Astrocyte of the spinal cord (primary cell): ENCODE results near the gene MYBL2.
A peak's percentile ranks its signal among the peaks of the same experiment; 100 is the strongest.
"Not testable (repeated sequence)": the region's sequence is repeated elsewhere in the genome, so short reads cannot be mapped to it uniquely, and the experiment has no call there.

Experiments
- DNase-seq: peaks from one replicate; pipeline ENCODE4 v3.0.0; 2011; ENCODE audit warnings: low read depth, low spot score
- H3K4me3 ChIP-seq: 2 replicates; pipeline ENCODE4 v1.5.1; 2011; ENCODE audit warnings: low read depth, mild to moderate bottlenecking, low read length, moderate library complexity
- in situ Hi-C: cut with HindIII; loops from 2 replicates; pipeline ENCODE4 v1.10.0; 2017; ENCODE audit warnings: low sequenced_read_pairs
- TF ChIP-seq, protein P1 (sequence below): IDR thresholded peaks from 2 replicates; pipeline ENCODE4 v1.5.1; 2012; ENCODE audit warnings: low read depth, mild to moderate bottlenecking, low read length, inconsistent platforms

Gene MYBL2

GRCh38 chr20:43751167-43752050, 84.5 kb downstream of the MYBL2 start:
- DNase-seq: peak; percentile 93
- in situ Hi-C loops: no loop called here
- H3K4me3 ChIP-seq: no peak overlapping the region

DNA sequence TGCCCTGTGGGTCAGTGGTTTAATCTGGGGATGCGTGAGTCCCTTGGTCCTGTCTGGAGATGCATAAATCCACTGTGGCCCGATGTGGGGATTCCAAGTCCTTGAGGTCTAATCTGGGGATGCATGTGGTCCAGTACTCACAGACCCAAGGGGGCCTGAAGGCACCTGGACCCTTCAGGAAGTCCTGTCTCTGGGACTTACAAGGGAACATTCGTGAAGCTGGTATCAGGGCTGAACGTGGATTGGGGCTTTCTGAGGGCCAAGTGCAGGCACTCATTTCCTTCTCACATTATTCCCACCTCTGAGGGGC, 85.1 kb downstream of the MYBL2 start:
- H3K4me3 ChIP-seq: no peak overlapping the region
- TF ChIP-seq, protein P1, sequence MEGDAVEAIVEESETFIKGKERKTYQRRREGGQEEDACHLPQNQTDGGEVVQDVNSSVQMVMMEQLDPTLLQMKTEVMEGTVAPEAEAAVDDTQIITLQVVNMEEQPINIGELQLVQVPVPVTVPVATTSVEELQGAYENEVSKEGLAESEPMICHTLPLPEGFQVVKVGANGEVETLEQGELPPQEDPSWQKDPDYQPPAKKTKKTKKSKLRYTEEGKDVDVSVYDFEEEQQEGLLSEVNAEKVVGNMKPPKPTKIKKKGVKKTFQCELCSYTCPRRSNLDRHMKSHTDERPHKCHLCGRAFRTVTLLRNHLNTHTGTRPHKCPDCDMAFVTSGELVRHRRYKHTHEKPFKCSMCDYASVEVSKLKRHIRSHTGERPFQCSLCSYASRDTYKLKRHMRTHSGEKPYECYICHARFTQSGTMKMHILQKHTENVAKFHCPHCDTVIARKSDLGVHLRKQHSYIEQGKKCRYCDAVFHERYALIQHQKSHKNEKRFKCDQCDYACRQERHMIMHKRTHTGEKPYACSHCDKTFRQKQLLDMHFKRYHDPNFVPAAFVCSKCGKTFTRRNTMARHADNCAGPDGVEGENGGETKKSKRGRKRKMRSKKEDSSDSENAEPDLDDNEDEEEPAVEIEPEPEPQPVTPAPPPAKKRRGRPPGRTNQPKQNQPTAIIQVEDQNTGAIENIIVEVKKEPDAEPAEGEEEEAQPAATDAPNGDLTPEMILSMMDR: no peak
- in situ Hi-C loops: no loop called here
- no peak for DNase-seq

More at GRCh38 chr20:43751167-43752050, 84.5 kb downstream of the MYBL2 start:
- TF ChIP-seq, protein P1: no peak

- TF ChIP-seq, protein P1: no peak
- in situ Hi-C loops: no loop called here
- no peak overlapping the region for H3K4me3 ChIP-seq
- DNase-seq: peak; percentile 95
Observed at GRCh38 chr20:43752561-43753301, 85.8 kb downstream of the MYBL2 start.

GRCh38 chr20:43755390-43755789, 88.5 kb downstream of the MYBL2 start:
- no peak overlapping the region for H3K4me3 ChIP-seq
- in situ Hi-C loops: no loop called here
- TF ChIP-seq, protein P1: no peak
- peak; percentile 63 for DNase-seq

DNA sequence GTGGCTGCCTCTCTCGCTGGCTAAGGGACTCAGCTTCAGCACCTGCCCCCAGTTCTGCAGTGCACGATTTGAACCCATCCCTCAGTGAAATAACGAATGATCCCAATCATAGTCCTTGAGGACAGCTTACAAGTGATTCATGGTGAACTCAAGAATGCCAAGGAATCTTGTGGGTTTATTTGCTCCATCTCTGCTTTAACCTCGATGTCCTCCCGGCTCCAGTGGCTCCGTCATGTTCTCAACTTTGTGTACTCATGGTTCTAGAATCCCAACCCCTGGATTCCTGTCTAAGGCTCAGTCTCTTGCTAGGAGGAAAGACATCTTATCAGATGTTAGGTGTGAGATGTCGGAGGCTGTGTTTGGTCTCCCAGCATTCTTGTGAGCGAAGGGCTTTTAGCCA, 88.9 kb downstream of the MYBL2 start:
- in situ Hi-C loops: no loop called here
- TF ChIP-seq, protein P1: no peak
- DNase-seq: peak; percentile 49
- no peak overlapping the region for H3K4me3 ChIP-seq

DNA sequence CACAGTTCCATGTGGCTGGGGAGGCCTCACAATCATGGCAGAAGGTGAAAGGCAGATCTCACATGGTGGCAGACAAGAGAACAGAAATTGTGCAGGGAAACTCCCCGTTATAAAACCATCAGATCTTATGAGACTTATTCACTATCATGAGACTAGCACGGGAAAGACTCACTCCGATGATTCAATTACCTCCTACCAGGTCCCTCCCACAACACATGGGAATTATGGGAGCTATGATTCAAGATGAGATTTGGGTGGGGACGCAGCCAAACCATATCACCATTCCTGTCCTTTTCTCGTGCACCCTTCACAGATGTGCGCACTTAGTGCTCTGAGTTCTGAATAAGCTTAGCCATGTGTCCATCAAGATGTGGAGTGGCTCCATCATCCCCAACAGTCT, 91.0 kb downstream of the MYBL2 start:
- in situ Hi-C loops, DNase-seq, H3K4me3 ChIP-seq: not testable (repeated sequence)
